ENCODE data around the gene SAG. TPM values are rescaled to one million over a fixed set of nuclear protein-coding genes. Genes with fewer than 3 reads are reported as not detected.

Gene SAG
- total RNA-seq, 1 donor from 2014 or later, result 0.04 TPM

- DNase-seq, result no peak
- peaks cover 69% of the 10 kb centered on the region for H3K4me1 Mint-ChIP-seq
- POLR2A ChIA-PET, result interaction anchor here (0.6 to 0.7 kb wide), 2 partner anchors 22 to 99 kb away, joined by 3 to 5 read pairs; no protein-coding TSS in a partner anchor
These were observed 17.6 kb downstream of the SAG start for GRCh38 chr2:233325256-233325655.

DNA sequence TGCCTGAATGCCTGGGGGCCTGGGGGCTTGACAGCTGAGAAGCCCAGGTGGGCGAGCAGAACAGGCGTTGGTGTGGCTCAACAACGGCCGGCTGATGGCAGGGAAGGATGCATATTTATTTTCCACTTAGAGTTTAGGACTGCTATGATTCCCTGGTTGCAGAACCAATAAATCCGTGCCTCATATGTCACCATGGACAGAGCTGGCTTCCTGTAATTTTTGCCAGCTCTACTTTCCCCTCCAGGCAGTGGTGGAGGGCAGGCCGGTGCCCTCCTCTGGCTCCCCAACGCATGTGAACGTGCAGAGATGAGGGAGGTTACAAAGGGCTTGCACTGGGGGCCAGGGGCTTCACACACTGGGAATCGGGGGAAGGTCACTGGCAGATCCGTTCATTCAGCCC is 18.2 kb downstream of the SAG start:
- DNase-seq, result no peak
- H3K27ac Mint-ChIP-seq, result no peak overlapping the region
- peaks cover 74% of the 10 kb centered on the region for H3K4me1 Mint-ChIP-seq
- no peaks in the 10 kb centered on the region for H3K36me3 Mint-ChIP-seq (ENCODE audit: low read depth)
- TF ChIP-seq CTCF (IDR thresholded peaks at IDR 0.05), result no peak
- intact Hi-C loops (cut with micrococcal nuclease), result no loop called here
- no peaks in the 10 kb centered on the region for H3K27me3 Mint-ChIP-seq
- H3K9me3 Mint-ChIP-seq, result no peaks in the 10 kb centered on the region
- ChIA-PET CTCF (no interaction called here), POLR2A (interaction anchor here (0.6 to 0.7 kb wide), 2 partner anchors 23 to 98 kb away, joined by 3 to 5 read pairs; no protein-coding TSS in a partner anchor)
- H3K4me3 Mint-ChIP-seq, result no peak overlapping the region
- ATAC-seq (ENCODE audit: low read depth), result no peak

More at GRCh38 chr2:233325256-233325655, 17.6 kb downstream of the SAG start:
- no peak overlapping the region for H3K27ac Mint-ChIP-seq
- CTCF ChIA-PET, result no interaction called here
- H3K4me3 Mint-ChIP-seq, result no peak overlapping the region
- no peak for TF ChIP-seq CTCF (IDR thresholded peaks at IDR 0.05)
- ATAC-seq (ENCODE audit: low read depth), result no peak
- intact Hi-C loops (cut with micrococcal nuclease), result no loop called here
- no peaks in the 10 kb centered on the region for H3K27me3 Mint-ChIP-seq
- H3K9me3 Mint-ChIP-seq, result no peaks in the 10 kb centered on the region
- H3K36me3 Mint-ChIP-seq (ENCODE audit: low read depth), result no peaks in the 10 kb centered on the region

DNA sequence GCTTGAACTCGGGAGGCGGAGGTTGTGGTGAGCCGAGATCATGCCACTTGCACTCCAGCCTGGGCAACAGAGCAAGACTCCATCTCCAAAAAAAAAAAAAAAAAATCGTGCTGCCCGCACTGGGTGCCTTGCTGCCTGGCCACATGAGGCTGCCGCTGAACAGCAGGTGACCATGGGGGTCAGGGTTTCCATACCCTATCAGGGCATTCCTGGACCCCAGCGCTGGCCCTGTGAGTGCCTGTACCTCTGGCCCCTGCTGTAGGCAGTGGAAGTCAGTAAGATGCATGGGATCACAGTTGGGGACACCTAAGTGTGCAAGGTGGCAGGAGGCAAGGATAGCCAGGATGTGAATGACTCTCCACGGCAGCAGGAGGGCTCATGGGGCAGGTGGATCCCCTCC is 18.9 kb downstream of the SAG start:
- Mint-ChIP-seq H3K36me3 (ENCODE audit: low read depth) (no peaks in the 10 kb centered on the region), H3K9me3 (no peaks in the 10 kb centered on the region), H3K4me1 (peaks cover 76% of the 10 kb centered on the region), H3K27ac (no peak overlapping the region), H3K27me3 (no peaks in the 10 kb centered on the region), H3K4me3 (no peak overlapping the region)
- DNase-seq (no peak), ATAC-seq (ENCODE audit: low read depth) (no peak)
- intact Hi-C loops (cut with micrococcal nuclease), result no loop called here
- POLR2A ChIA-PET, result no interaction called here
- TF ChIP-seq CTCF (IDR thresholded peaks at IDR 0.05), result no peak
- CTCF ChIA-PET, result no interaction called here

DNA sequence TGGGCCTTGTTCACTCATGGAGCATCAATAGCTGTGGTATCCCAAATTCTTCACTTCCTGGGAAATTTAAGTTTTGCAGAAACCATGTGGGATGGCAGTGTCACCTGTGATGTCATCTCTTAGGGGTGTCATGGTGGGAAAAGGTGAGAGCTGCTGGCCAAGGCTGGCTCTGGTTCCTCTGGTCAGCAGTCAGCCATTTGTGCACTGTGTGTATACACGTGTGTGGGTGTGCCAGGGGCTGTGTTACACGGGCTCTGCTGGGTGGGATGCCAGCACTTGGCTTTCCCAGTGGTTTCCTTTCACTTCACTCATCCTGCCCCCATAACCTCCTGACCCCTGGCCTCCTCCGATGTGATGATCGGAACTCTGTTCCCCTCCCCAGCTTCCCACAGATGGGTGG is 21.3 kb downstream of the SAG start:
- CTCF ChIA-PET, result interaction anchor here (1.5 kb wide), 1 partner anchor 25 kb away, joined by 3 read pairs; the partner anchor contains the start of gene DGKD
- no peak for TF ChIP-seq CTCF (IDR thresholded peaks at IDR 0.05)
- H3K27me3 Mint-ChIP-seq, result no peaks in the 10 kb centered on the region
- POLR2A ChIA-PET, result interaction anchor here (1.4 to 6.2 kb wide), 2 partner anchors 21 to 27 kb away, joined by 3 to 93 read pairs; partner anchors contain the start of gene DGKD
- ATAC-seq (ENCODE audit: low read depth) (no peak), DNase-seq (no peak)
- peaks cover 74% of the 10 kb centered on the region for H3K4me1 Mint-ChIP-seq
- peak overlapping the region; percentile 50 for H3K27ac Mint-ChIP-seq
- no peak overlapping the region for H3K4me3 Mint-ChIP-seq
- intact Hi-C loops (cut with micrococcal nuclease), result no loop called here
- H3K9me3 Mint-ChIP-seq, result no peaks in the 10 kb centered on the region
- no peaks in the 10 kb centered on the region for H3K36me3 Mint-ChIP-seq (ENCODE audit: low read depth)

DNA sequence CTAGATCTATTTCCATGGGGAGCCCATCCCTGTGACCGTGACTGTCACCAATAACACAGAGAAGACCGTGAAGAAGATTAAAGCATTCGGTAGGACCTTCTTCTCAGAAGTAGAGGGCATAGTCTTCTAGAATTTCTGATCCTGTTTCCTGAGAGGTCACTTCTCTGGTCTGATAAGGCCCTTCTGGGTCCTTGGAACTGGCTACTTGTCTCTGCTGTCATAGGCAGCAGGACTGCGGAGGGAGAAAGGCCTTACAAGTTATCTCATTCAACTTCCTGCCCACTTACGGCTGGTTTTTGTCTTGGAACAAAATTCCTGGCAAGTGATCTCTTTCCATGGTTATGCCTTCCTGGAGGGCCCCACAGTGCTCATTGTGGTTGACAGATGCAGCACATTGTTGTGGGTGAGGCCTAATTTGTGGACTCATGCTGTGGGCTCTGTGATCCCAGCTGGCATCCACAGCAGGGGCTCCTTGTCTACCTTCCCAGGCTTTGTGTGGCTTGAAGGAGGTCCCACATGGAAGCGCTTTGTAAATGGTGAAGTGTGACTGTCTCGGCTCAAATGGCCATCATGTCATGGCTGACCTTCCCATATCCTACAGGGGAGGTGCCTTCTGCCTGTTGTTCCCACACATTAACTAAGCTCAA is 22.0 kb downstream of the SAG start:
- peaks cover 75% of the 10 kb centered on the region for H3K4me1 Mint-ChIP-seq
- POLR2A ChIA-PET, result interaction anchor here (1.2 to 6.2 kb wide), 3 partner anchors 20 to 269 kb away, joined by 3 to 93 read pairs (median 3); partner anchors contain the start of gene DGKD
- ATAC-seq (ENCODE audit: low read depth), result no peak

More for the DNA sequence above, 22.0 kb downstream of the SAG start:
- CTCF ChIA-PET, result no interaction called here
- TF ChIP-seq CTCF (IDR thresholded peaks at IDR 0.05), result no peak
- H3K9me3 Mint-ChIP-seq, result no peaks in the 10 kb centered on the region
- no peaks in the 10 kb centered on the region for H3K27me3 Mint-ChIP-seq
- peak overlapping the region; percentile 50 for H3K27ac Mint-ChIP-seq
- intact Hi-C loops (cut with micrococcal nuclease), result loop anchor here (2.0 to 5.0 kb wide), 3 partner anchors 62 to 229 kb away; no protein-coding TSS in a partner anchor
- DNase-seq, result no peak
- H3K4me3 Mint-ChIP-seq, result no peak overlapping the region
- H3K36me3 Mint-ChIP-seq (ENCODE audit: low read depth), result no peaks in the 10 kb centered on the region
